HG03159 (cell line): ENCODE results near the gene C20orf144.

ENCODE experiments used
- ATAC-seq: cut with Tn5 transposase; IDR thresholded peaks from one replicate; pipeline ENCODE4 v1.9.1; 2021; ENCODE audit warnings: mild to moderate bottlenecking, moderate library complexity; ENCODE audit not compliant: unreplicated experiment

C20orf144 gene

DNA sequence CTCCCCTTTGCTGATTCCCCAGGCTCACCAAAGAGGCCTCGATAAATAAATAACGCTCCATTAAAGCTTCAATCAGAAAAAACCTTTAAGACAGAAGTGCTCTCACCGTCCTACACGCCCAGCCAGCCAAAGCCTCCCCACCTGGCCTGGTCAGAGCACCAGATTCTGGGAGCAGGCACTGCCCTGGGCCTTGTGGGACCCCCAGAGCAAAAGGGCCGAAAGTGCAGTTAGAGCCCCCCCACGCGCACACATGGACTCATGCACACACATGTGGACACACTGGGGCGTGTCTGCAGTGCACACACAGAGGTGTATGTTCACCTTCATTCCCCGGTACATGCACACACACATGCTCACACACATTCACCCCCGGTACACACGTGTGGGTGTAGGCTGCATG is 14.0 kb downstream of the C20orf144 start:
- ATAC-seq, result no peak

DNA sequence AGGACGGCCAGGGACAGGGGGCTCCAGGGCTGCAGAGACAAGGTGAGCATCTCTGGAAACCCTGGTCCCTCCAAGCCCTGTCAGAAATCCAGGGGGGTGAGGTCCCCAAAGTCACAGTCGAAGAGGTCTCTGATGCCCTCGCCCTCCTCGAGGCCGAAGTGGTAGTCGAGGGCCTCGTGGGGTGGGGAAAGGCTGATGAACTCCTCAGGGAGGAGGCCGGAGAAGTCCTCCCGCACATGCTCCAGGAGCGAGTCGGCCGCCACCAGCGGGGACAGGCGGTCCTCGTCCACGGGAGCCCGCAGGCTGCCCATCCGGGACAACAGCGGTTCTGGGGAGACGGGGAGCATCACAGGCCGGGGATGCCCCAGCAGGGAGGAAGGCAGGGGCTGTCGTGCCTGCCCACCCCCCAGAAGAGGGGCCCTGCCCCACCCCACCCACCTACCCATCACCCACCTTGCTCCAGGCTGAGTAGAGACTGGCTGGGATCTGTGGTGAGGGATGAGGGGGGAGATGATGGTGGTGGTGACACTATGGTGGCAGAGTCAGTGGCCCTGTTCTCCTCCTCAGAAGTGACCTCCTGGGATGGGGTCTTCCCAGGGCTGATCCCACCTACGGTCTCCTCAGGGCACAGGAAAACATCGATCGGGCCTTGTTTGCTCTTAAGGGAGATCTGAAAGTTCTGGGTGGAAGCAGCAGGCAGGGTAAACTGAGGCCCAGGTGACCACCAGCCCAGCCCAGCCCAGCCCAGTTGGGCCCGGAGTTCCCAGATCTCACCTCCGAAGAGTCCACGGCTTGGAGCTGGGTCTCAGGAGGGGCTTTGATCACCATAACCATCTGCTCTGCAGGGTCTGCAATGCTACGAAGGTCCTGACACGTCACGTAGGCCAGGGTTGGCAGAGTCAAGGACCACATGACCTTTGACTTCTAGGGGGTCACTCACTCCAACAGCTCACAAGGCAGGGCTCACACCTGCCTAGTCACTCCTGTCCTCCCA is 14.8 kb downstream of the C20orf144 start:
- no peak for ATAC-seq

DNA sequence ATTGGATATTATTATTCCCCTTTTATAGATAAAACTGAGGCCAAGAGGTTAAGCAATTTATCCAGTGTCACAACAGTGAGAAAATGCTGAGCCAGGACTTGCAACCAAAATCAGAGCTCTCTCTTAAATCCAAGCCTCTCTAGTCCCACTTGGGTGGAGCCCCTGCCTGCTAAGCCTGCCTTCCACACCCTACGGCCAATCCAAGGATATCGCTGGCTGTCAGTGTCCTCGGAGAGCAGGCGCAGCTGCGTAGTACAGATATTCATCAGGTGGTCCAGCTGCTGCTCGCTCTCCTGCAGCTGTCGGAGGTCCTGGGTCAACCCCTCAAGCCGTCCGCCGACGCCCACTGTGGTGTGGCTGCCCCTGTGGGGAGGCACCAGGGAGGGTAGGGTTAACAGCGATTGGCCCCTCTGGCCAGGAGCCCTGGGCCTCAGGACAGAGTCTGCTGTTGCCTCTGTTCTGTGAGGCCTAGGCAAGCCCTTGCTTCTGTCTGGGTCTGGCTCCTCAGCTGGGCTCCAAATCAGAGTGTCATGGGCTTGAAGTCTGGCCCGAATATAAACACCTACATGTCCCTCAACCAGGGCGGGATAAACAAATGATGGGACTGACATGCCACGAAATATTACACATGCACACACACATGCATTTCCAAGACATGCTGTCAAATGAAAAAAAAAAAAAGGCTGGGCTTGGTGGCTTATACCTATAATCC is 16.0 kb downstream of the C20orf144 start:
- ATAC-seq, result no peak

DNA sequence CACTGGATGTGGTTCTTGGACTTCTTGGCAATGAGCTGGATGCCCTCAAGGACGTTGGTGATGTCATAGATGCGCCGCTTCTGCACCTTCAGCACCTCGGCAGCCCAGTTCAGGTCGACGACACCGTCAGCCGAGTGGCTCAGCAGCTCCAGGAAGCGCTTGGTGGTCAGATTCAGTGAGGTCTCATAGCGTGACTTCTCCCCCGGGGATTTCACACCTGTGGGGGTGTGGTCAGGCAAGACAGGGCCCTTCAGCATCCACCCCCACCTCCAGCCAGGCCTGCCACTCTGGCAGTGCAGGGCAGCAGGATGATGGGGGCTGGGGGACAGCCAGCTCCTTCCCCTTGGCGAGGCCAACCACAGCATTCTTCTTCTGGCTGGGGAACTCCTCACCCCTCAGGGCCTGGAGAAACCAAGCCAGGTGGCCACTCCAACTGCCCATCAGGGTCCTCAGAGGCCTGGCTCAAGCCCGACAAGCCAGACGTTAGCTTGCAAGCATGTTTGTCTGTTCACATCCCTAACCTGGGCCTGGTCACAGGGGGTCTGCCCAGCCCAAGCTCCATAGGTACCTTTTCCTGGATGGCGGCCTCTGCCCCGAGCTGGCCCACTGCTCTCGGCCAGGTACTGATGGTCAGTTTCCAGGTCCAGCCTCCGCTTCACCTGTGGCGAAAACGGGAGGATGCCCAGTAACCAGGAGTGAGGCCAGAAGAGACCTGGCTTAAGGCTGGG is 17.8 kb downstream of the C20orf144 start:
- ATAC-seq, result no peak

DNA sequence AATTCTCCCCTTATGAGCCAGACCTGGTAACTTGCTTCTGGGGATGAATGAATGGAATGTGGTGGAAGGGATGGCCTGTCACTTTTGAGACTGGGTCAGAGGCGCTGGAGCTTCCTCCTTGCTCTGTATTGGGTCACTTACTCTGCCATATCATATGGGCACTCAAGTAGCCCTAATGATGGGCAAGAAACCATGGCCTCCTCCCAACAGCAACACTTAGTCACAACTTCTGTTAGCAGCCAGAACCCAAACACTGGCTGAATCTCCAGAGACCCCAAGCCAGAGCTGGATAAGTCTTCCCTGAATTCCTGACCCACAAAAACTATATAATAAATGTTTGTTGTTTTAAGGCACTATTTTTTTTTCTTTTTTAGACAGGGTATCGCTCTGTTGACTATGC is 18.6 kb downstream of the C20orf144 start:
- ATAC-seq, result no peak

- ATAC-seq, result no peak
Observed at GRCh38 chr20:33681288-33681687, 19.2 kb downstream of the C20orf144 start.

DNA sequence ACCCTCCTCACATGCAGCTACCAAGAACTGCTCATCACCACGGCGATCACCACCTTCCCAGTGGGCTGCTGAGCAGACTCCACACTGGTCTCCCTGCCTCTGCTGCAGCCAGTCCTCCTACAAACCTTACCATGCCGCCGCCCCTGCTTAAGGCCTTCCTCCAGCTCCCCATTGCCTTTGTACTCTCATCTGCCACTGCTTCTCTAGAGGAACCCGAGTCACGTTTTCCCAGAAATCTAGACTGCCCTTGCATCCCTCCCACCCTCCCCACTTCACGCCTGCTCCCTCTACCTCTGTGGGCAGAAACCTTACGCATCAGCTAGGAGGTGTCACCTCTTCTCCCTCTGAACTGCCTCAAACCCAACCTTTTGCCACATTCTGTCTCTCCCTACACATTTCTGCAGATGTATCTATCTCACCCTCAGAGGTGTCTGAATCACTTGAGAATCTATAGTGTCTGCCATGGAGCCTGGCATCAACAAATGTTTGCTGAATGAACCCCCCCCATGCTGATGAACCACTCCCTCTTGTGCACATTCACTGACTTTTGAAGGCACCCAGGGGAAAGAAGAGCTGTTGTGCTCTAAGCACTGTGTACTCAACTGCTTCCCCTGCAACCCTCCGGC is 19.7 kb downstream of the C20orf144 start:
- no peak for ATAC-seq

GRCh38 chr20:33684533-33685327 is 22.6 kb downstream of the C20orf144 start:
- ATAC-seq, result no peak

- ATAC-seq, result peak; percentile 33
Observed at GRCh38 chr20:33685328-33686099, 23.4 kb downstream of the C20orf144 start.

- ATAC-seq, result peak; percentile 80
Observed at GRCh38 chr20:33686100-33686983, 24.2 kb downstream of the C20orf144 start, which contains the start of gene E2F1. TSS of gene E2F1 (minus strand) at chr20:33686385. CDS start at chr20:33686264, 121 bp downstream.

GRCh38 chr20:33686984-33687366 is 24.8 kb downstream of the C20orf144 start:
- no peak for ATAC-seq

GRCh38 chr20:33687370-33687915 is 25.3 kb downstream of the C20orf144 start:
- no peak for ATAC-seq

- ATAC-seq, result no peak
Observed at GRCh38 chr20:33687993-33688937, 26.1 kb downstream of the C20orf144 start.

DNA sequence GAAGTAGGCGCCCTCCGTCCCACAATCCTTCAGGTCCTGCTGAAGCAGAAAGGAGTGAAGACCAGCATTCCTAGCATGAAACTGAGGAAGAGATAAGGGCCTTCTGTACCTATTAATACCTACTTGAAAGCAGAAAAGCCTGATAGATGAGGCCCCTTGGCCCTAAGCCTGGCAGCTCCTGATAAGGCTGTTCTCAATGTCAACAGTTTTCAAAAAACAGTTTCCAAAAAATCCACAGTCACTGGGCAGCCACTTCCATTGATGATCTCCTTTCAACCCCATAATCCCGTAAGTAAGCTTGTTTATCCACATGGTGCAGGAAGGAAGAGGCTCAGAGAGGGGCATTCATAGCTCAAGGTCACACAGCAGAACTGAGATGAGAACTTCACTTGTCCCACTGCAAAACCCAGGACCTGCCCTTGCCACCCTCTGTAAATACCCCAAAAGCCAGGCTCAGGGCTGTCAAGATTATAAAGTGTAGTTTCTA is 26.9 kb downstream of the C20orf144 start:
- no peak for ATAC-seq

- no peak for ATAC-seq
Observed at GRCh38 chr20:33689493-33689892, 27.4 kb downstream of the C20orf144 start.

- no peak for ATAC-seq
Observed at GRCh38 chr20:33689973-33690372, 27.8 kb downstream of the C20orf144 start.

DNA sequence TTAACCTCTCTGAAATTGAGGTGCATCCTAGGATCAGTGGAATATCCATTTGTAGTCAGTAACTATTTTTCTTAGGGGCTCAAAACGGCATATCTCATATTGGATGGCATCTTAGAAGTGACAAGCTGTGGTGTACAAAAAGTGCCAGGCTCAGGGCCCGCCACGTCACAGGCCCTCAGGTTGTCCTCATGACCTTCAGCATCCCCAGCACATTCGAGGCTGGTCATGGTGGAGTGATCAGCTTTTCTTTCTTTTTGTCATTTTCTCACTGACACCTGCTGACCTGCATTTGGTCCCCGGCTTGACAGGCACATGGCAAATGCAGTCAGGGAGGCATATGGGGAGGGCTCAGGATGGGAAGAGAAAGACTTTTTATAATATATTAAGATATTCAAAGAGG is 31.2 kb downstream of the C20orf144 start:
- ATAC-seq, result no peak
